ENCODE measurements around the gene CSTPP1. TPM values are rescaled to one million over a fixed set of nuclear protein-coding genes. Genes with fewer than 3 reads are reported as not detected.

The CSTPP1 gene
- total RNA-seq, 4 donors from 2014 or later: 4.3 to 8.1 (median 6.4) TPM

GRCh38 chr11:47136921-47137320 lies 200.4 kb downstream of the CSTPP1 start:
- no peaks in the 10 kb centered on the region for H3K4me1 ChIP-seq
- no peaks in the 10 kb centered on the region for H3K27me3 ChIP-seq
- ATAC-seq: no peak
- no peak for TF ChIP-seq POLR2A (IDR thresholded peaks at IDR 0.05)
- TF ChIP-seq, protein P1, sequence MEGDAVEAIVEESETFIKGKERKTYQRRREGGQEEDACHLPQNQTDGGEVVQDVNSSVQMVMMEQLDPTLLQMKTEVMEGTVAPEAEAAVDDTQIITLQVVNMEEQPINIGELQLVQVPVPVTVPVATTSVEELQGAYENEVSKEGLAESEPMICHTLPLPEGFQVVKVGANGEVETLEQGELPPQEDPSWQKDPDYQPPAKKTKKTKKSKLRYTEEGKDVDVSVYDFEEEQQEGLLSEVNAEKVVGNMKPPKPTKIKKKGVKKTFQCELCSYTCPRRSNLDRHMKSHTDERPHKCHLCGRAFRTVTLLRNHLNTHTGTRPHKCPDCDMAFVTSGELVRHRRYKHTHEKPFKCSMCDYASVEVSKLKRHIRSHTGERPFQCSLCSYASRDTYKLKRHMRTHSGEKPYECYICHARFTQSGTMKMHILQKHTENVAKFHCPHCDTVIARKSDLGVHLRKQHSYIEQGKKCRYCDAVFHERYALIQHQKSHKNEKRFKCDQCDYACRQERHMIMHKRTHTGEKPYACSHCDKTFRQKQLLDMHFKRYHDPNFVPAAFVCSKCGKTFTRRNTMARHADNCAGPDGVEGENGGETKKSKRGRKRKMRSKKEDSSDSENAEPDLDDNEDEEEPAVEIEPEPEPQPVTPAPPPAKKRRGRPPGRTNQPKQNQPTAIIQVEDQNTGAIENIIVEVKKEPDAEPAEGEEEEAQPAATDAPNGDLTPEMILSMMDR (IDR thresholded peaks at IDR 0.05 in 4 of 5, conservative IDR thresholded peaks at IDR 0.05 in 1 of 5): no peak
- intact Hi-C loops (cut with DNase I; ENCODE audit: low total_unique reads) (no loop called here), in situ Hi-C loops (cut with MboI; ENCODE audit: low sequenced_read_pairs in 4 of 4) (no loop called here)
- DNase-seq: no peak
- no peak overlapping the region for H3K27ac ChIP-seq
- no peaks in the 10 kb centered on the region for H3K9me3 ChIP-seq
- H3K36me3 ChIP-seq: no peaks in the 10 kb centered on the region
- no peak overlapping the region for H3K4me3 ChIP-seq

DNA sequence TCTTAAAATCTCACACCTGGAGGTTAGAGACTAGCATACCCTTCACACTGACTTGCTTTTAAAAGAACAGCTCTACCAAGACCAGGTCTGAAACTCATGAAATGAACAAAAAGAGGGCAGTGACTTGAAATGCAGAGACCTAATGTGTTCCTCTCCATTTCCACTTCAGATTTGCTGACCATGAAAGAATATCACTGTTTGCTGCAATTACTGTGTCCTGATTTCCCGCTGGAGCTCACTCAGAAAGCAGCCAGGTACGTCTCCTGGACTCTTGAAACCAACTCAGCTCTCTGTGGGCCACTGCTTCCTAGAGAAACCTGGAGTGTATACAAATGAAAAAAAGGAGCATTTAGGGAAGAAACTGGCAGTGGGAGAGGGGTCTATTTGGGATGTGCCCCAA lies 200.9 kb downstream of the CSTPP1 start:
- peaks cover 0 to 1% of the 10 kb centered on the region in 2 donors for H3K4me1 ChIP-seq
- in situ Hi-C loops (cut with MboI; ENCODE audit: low sequenced_read_pairs in 4 of 4): no loop called here
- intact Hi-C loops (cut with DNase I; ENCODE audit: low total_unique reads): no loop called here
- H3K36me3 ChIP-seq: no peaks in the 10 kb centered on the region
- no peaks in the 10 kb centered on the region for H3K9me3 ChIP-seq
- no peak overlapping the region for H3K4me3 ChIP-seq
- TF ChIP-seq POLR2A (IDR thresholded peaks at IDR 0.05): no peak
- TF ChIP-seq, protein P1 (IDR thresholded peaks at IDR 0.05 in 4 of 5, conservative IDR thresholded peaks at IDR 0.05 in 1 of 5): no peak
- H3K27me3 ChIP-seq: no peaks in the 10 kb centered on the region
- DNase-seq: no peak
- H3K27ac ChIP-seq: no peak overlapping the region
- no peak for ATAC-seq

DNA sequence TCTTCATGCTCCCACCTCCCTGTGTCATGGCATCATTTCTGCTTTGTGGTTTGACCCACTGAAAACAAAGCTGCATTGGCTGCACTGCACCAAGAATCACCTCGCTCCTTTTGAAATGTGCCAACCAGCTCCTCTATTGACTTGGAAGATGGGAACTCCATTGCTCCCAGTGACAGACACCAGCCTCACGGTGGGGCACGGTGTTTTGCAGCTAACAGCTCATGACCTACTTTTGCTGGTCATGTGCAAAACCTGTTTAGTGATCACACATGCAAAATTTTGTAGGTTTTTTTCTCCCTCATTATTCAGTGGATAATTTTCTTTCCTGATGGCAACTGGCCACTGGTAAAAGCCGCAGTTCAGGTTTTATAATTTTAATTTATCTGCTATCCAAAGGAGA lies 203.3 kb downstream of the CSTPP1 start:
- intact Hi-C loops (cut with DNase I; ENCODE audit: low total_unique reads): no loop called here
- Histone ChIP-seq H3K27ac (no peak overlapping the region), H3K27me3 (no peaks in the 10 kb centered on the region), H3K4me3 (no peak overlapping the region), H3K36me3 (no peaks in the 10 kb centered on the region), H3K4me1 (peaks cover 3 to 6% of the 10 kb centered on the region in 2 donors), H3K9me3 (no peaks in the 10 kb centered on the region)
- no peak for TF ChIP-seq POLR2A (IDR thresholded peaks at IDR 0.05)
- TF ChIP-seq, protein P1 (IDR thresholded peaks at IDR 0.05 in 4 of 5, conservative IDR thresholded peaks at IDR 0.05 in 1 of 5): no peak
- ATAC-seq (no peak), DNase-seq (no peak)
- in situ Hi-C loops (cut with MboI; ENCODE audit: low sequenced_read_pairs in 4 of 4): no loop called here

- TF ChIP-seq, protein P1 (IDR thresholded peaks at IDR 0.05 in 4 of 5, conservative IDR thresholded peaks at IDR 0.05 in 1 of 5): no peak
- no peak for TF ChIP-seq POLR2A (IDR thresholded peaks at IDR 0.05)
- Histone ChIP-seq H3K4me1 (peaks cover 5 to 6% of the 10 kb centered on the region in 2 donors), H3K4me3 (no peak overlapping the region), H3K27me3 (no peaks in the 10 kb centered on the region), H3K27ac (no peak overlapping the region), H3K36me3 (no peaks in the 10 kb centered on the region), H3K9me3 (no peaks in the 10 kb centered on the region)
- ATAC-seq: peak; percentile 20 to 36
- in situ Hi-C loops (cut with MboI; ENCODE audit: low sequenced_read_pairs in 4 of 4) (no loop called here), intact Hi-C loops (cut with DNase I; ENCODE audit: low total_unique reads) (no loop called here)
- no peak for DNase-seq
These were observed 206.8 kb downstream of the CSTPP1 start for GRCh38 chr11:47143322-47143721.

DNA sequence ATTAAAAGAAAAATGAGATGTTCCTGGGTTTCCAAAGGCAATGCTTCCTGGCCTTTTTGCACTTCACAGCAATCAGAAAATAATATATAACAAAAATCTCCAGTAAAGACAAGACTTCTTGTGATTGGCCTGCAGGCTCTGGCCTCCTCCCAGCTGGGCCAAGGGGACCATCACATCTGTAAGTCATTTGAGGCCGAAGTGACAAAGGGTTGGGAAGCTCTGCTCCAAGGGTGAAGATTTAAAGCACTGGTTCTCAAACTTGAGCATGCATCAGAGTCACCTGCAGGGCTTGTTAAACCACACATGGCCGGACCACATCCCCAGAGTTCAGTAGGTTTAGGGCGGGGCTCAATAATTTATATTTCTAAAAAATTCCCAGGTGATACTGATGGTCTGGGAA lies 208.0 kb downstream of the CSTPP1 start:
- in situ Hi-C loops (cut with MboI; ENCODE audit: low sequenced_read_pairs in 4 of 4) (no loop called here), intact Hi-C loops (cut with DNase I; ENCODE audit: low total_unique reads) (no loop called here)
- no peak for TF ChIP-seq POLR2A (IDR thresholded peaks at IDR 0.05)
- TF ChIP-seq, protein P1 (IDR thresholded peaks at IDR 0.05 in 4 of 5, conservative IDR thresholded peaks at IDR 0.05 in 1 of 5): no peak
- Histone ChIP-seq H3K27ac (no peak overlapping the region), H3K27me3 (no peaks in the 10 kb centered on the region), H3K4me3 (no peak overlapping the region), H3K9me3 (no peaks in the 10 kb centered on the region), H3K4me1 (peaks cover 17% of the 10 kb centered on the region in 2 donors), H3K36me3 (no peaks in the 10 kb centered on the region)
- ATAC-seq (no peak), DNase-seq (no peak)

Data from gastrocnemius medialis (tissue), 4 donors.